ENCODE data around the gene AURKAIP1.
"Not testable (repeated sequence)": the region's sequence is repeated elsewhere in the genome, so short reads cannot be mapped to it uniquely, and the experiment has no call there.

Gene AURKAIP1

GRCh38 chr1:1387098-1388077 lies 12.4 kb upstream of the AURKAIP1 start:
- no peak for TF ChIP-seq JUND (IDR thresholded peaks at IDR 0.05; ENCODE audit: low read depth)
- no peak for DNase-seq (ENCODE audit: low read depth in 1 of 2, low spot score in 1 of 2)
- in situ Hi-C loops (cut with HindIII; ENCODE audit: low pct_unique_long_range_greater_than_20kb, low sequenced_read_pairs), result no loop called here

- DNase-seq (ENCODE audit: low read depth in 1 of 2, low spot score in 1 of 2), result no peak
- TF ChIP-seq JUND (IDR thresholded peaks at IDR 0.05; ENCODE audit: low read depth), result no peak
- in situ Hi-C loops (cut with HindIII; ENCODE audit: low pct_unique_long_range_greater_than_20kb, low sequenced_read_pairs), result no loop called here
Measured at GRCh38 chr1:1385931-1386330, 10.9 kb upstream of the AURKAIP1 start.

- in situ Hi-C loops (cut with HindIII; ENCODE audit: low pct_unique_long_range_greater_than_20kb, low sequenced_read_pairs), result not testable (repeated sequence)
Measured at GRCh38 chr1:1385339-1385738, 10.3 kb upstream of the AURKAIP1 start.

GRCh38 chr1:1381294-1381693 lies 6.3 kb upstream of the AURKAIP1 start:
- TF ChIP-seq JUND (IDR thresholded peaks at IDR 0.05; ENCODE audit: low read depth), result no peak
- in situ Hi-C loops (cut with HindIII; ENCODE audit: low pct_unique_long_range_greater_than_20kb, low sequenced_read_pairs), result no loop called here
- no peak for DNase-seq (ENCODE audit: low read depth in 1 of 2, low spot score in 1 of 2)

More at GRCh38 chr1:1385339-1385738, 10.3 kb upstream of the AURKAIP1 start:
- DNase-seq (ENCODE audit: low read depth in 1 of 2, low spot score in 1 of 2), result not testable (repeated sequence)

- in situ Hi-C loops (cut with HindIII; ENCODE audit: low pct_unique_long_range_greater_than_20kb, low sequenced_read_pairs), result no loop called here
- no peak for DNase-seq (ENCODE audit: low read depth in 1 of 2, low spot score in 1 of 2)
- no peak for TF ChIP-seq JUND (IDR thresholded peaks at IDR 0.05; ENCODE audit: low read depth)
Measured at GRCh38 chr1:1380860-1381259, 5.9 kb upstream of the AURKAIP1 start.

GRCh38 chr1:1377540-1378205 lies 2.7 kb upstream of the AURKAIP1 start:
- no peak for DNase-seq (ENCODE audit: low read depth in 1 of 2, low spot score in 1 of 2)
- TF ChIP-seq JUND (IDR thresholded peaks at IDR 0.05; ENCODE audit: low read depth), result no peak
- in situ Hi-C loops (cut with HindIII; ENCODE audit: low pct_unique_long_range_greater_than_20kb, low sequenced_read_pairs), result no loop called here

- DNase-seq (ENCODE audit: low read depth in 1 of 2, low spot score in 1 of 2), result no peak
Measured at GRCh38 chr1:1376551-1377226, 1.7 kb upstream of the AURKAIP1 start.

GRCh38 chr1:1374589-1374928 lies 448 bp downstream of the AURKAIP1 start:
- DNase-seq (ENCODE audit: low read depth in 1 of 2, low spot score in 1 of 2), result no peak
- no peak for TF ChIP-seq JUND (IDR thresholded peaks at IDR 0.05; ENCODE audit: low read depth)
- in situ Hi-C loops (cut with HindIII; ENCODE audit: low pct_unique_long_range_greater_than_20kb, low sequenced_read_pairs), result no loop called here

More at GRCh38 chr1:1376551-1377226, 1.7 kb upstream of the AURKAIP1 start:
- in situ Hi-C loops (cut with HindIII; ENCODE audit: low pct_unique_long_range_greater_than_20kb, low sequenced_read_pairs), result no loop called here
- no peak for TF ChIP-seq JUND (IDR thresholded peaks at IDR 0.05; ENCODE audit: low read depth)

GRCh38 chr1:1373815-1374588 lies 1.0 kb downstream of the AURKAIP1 start:
- DNase-seq (ENCODE audit: low read depth in 1 of 2, low spot score in 1 of 2), result no peak
- in situ Hi-C loops (cut with HindIII; ENCODE audit: low pct_unique_long_range_greater_than_20kb, low sequenced_read_pairs), result no loop called here
- TF ChIP-seq JUND (IDR thresholded peaks at IDR 0.05; ENCODE audit: low read depth), result no peak

GRCh38 chr1:1373051-1373814 lies 1.8 kb downstream of the AURKAIP1 start:
- no peak for DNase-seq (ENCODE audit: low read depth in 1 of 2, low spot score in 1 of 2)
- in situ Hi-C loops (cut with HindIII; ENCODE audit: low pct_unique_long_range_greater_than_20kb, low sequenced_read_pairs), result no loop called here
- TF ChIP-seq JUND (IDR thresholded peaks at IDR 0.05; ENCODE audit: low read depth), result no peak
